COLO829 (cell line): ENCODE measurements around the gene MLPH.

Experiments used
- DNase-seq: peaks from one replicate; pipeline ENCODE4 v3.0.0; 2012; ENCODE audit warnings: low spot score

MLPH gene, protein sequence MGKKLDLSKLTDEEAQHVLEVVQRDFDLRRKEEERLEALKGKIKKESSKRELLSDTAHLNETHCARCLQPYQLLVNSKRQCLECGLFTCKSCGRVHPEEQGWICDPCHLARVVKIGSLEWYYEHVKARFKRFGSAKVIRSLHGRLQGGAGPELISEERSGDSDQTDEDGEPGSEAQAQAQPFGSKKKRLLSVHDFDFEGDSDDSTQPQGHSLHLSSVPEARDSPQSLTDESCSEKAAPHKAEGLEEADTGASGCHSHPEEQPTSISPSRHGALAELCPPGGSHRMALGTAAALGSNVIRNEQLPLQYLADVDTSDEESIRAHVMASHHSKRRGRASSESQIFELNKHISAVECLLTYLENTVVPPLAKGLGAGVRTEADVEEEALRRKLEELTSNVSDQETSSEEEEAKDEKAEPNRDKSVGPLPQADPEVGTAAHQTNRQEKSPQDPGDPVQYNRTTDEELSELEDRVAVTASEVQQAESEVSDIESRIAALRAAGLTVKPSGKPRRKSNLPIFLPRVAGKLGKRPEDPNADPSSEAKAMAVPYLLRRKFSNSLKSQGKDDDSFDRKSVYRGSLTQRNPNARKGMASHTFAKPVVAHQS

GRCh38 chr2:237486819-237487448 is at the start of gene MLPH:
MLPH (plus strand) TSS chr2:237487251; CDS start chr2:237493427, 6,176 bp downstream.
- no peak for DNase-seq

DNA sequence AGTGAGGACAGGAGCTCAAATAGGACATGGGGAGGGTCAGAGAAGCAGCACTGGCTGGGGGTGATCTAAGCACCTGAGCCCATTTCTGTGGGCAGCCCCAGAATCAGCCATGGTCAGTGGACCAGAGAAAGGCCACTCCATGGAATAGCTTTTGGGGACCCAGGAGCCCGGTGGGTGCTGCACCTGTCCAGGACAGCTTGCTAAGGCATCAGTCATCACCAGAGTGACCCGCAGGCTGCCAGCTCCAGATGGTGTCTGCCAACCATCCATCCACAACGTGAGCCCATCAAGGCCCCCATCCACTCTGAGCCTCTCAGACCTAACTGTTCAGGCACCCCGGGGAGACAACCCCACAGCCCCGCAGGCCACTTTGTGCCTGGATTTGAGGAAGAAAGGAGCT is 49.5 kb upstream of the MLPH start:
- DNase-seq = no peak

DNA sequence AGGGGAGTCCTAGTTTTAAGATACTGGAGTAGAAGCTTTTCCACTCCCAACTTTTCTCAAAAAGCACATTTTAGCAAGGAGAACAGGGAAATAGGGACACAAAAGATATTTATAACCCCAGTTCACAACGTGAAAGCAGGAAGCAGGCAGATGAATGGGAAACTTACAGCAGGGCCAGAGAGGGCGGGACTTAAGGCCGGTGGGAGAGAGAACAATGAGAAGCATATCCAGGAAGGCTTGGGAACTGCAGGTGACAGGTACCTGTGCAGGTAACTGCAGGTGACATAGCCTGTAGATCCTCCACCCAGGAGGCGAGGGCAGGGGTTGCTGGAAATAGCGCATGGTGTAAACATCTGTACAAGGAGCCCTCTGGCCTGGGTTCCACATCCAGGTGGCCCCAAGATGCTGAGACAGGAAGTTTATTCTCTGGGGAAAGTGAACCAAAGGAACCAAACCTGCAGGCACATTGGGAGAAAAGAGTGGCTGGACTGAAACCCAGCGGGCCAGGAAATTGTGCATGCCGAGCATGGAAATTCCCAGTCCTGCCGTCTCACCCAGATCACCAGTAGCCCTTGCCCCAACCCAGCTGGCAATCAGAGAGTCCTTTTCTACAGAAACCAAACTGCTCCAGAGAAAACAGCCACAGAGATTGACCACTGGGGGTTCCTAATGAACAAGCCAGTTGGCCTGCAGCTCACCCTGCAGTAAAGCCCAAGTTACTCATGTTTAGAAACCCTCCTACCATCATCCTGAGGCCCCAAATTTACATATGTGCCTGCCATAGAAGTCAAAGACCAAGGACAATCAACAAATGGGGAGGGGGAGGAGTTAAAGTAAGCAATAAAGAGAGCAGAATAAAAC is 48.7 kb upstream of the MLPH start:
- DNase-seq = no peak

- DNase-seq = no peak
These were observed 46.2 kb upstream of the MLPH start for GRCh38 chr2:237440819-237441281.

DNA sequence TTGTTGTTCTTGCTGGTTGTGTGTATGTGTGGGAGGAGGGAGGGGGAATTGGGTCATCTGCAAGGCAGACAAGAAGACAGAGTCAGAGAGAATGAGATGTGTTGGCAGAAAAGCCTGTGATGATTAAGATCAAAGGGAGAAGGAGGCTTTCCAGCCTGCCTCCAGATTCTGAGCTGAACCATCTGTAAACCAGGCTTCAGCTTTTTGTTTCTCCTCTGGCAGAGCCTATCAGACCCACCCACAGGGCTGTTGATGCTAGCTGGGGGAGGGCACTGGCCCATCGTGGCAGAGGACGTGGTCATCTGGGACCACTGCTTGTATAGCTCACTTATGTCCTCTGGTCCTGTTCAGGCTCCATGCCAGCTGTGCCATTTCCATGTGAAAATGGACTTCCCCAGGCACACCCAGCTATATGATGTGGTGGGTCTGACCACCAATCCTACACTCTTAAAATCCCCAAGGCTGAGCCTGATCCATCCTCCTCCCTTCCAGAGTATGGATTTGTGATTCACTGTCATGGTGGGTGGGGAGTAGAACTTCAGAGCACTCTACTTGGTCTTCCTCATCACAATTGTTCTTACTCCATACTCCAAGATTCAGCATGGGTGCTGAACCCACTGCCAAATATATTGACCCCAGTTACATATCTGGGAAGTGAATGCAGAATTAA is 45.3 kb upstream of the MLPH start:
- DNase-seq = no peak

DNA sequence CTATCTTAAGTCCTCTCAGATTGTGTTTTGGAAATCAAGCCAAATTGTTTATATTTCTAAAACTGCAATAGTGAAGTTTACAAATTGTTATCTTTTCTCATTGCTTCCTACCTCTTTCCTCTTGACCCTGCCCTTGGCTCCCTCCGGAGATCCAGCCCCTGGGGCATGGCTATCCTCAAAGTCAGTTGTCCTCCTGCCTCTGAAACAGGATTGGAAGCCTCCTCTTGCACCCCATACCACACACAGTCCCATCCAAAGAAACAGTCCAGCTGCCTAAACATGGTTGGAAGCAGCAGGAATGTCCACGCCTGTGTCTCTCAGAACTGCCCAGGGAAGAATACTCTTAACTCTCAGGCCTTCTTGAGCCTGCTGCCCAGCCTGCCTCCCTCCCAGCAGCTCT is 43.0 kb upstream of the MLPH start:
- no peak for DNase-seq

DNA sequence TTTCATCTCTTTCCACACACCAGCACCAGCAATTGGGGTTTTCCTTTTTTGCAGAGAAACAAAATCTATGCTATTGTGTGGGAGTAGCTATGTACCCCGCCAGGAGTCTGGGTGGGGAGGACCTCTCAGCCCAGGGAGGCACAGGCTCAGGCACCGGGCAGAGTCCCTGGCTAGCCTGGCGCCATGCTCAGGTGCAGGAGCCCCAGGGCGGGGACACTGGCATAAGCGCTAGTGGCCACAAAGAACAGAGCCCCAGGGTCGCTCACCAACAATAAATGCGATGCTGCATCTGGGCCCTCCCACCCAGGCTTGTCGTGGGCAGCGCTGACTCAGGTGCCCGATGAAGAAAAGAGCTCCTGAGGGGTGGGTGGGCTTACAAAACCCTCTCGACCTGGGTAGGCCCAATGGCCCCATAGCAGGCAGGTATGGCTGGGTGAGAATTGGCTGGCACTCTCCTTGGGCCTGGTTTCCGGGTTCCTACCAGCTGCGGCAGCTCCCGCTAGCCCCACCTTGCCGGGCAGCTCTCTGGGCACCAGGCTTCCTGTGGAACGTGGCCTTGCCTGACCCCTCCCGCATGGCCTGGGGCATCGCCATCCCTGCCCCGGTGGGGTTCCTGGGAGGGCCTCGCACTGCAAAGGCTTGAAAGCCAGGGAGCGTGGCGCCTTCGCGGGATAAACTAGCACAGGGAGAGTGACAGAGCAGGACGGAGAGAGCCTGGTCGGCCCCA is 41.3 kb upstream of the MLPH start:
- no peak for DNase-seq

GRCh38 chr2:237446338-237446665 is 40.7 kb upstream of the MLPH start:
- DNase-seq = no peak

GRCh38 chr2:237447496-237447895 is 39.6 kb upstream of the MLPH start:
- no peak for DNase-seq

DNA sequence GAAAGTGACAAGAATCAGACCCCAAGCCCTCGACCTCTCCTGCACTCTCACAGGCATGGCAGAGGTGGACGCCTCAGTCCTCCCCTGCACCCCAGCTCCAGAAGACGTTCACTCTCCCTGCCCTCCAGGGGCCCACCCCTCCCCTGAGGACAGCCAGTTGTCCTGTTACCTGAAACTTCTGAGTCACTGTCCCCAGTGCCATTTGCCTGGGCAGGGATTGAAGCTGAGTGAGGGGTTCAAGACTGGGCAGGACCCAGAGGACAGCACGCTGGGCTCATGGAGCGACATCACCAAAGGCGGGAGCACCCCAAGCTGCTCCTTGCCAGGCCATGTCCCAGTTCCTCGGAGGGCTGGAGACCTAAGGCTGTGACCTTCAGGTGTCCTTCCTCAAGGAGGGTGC is 38.9 kb upstream of the MLPH start:
- DNase-seq = no peak

DNA sequence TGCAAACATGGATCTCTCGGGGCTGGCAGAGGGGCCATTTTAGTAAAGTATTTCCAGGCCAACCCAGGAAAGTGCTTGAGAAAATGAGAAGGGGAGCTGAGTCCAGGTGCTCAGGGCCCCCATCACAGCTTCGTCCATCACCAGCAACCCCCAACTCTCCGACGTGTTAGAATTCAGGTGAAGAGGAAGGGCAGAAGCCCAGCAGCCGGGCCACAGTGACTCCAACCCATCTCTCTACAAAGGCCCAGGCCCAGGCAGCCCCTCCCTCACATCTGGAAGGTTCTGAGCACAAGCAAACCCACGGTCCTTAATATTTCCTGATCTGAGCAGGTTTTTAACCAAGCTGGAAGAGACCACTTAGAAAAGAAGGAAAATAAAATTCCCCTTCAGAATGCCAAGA is 38.4 kb upstream of the MLPH start:
- no peak for DNase-seq

DNA sequence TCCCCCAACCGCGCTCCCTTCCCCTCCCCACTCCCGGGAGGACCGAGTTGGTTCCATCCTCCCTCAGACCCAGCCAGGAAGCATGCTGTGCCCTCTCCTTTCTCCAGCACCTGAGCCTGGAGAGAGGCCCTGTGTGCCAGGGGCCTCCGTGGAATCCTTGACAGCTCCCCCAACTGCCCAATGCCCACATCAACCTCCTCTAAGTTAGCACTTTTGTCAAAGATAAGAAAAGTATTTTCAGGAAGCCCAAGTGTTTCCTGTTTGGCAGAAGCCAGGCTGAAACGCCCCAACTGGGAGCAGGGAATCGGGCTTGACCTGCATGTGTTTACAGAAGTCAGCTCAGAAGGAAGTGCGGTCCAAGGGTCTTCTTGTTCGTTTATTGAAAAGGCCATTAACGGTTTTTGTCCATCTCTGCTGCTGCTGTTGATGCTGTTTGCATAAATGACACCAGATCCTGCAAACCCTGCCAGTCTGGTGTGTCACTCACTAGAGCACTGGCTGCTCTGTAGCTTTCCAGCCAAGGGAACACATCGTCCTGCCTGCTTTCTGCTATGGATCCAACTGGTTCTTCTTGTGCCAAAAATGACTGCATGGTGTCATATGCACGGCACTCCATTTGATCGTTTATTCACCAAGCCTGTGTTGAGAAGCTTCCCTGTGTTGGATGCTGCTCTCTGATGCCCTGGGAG is 37.7 kb upstream of the MLPH start:
- no peak for DNase-seq

- no peak for DNase-seq
These were observed 36.9 kb upstream of the MLPH start for GRCh38 chr2:237450108-237450507.

GRCh38 chr2:237450583-237450982 is 36.5 kb upstream of the MLPH start:
- DNase-seq = no peak

GRCh38 chr2:237451643-237452469 is 35.2 kb upstream of the MLPH start:
- DNase-seq = no peak

GRCh38 chr2:237452861-237453260 is 34.2 kb upstream of the MLPH start:
- DNase-seq = no peak

GRCh38 chr2:237453671-237454070 is 33.4 kb upstream of the MLPH start:
- no peak for DNase-seq

DNA sequence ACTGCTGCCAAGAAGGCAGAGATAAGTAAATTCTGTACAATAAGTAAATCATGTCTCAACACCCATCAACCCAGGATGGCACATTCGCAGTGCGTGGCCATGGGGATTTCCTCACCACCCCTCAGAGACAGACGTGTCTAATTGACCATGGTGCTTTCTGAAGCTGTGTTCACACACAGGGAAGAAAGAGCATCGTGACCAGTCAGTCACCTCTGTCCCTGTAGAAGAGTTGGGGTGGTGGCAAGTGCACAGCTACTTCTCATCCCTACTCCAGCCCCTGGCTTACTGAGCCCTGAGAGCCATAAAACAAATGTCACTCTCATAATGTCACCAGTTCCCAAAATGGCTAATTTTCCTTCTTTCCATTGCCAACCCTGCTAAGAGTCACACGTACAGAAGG is 31.3 kb upstream of the MLPH start:
- no peak for DNase-seq

DNA sequence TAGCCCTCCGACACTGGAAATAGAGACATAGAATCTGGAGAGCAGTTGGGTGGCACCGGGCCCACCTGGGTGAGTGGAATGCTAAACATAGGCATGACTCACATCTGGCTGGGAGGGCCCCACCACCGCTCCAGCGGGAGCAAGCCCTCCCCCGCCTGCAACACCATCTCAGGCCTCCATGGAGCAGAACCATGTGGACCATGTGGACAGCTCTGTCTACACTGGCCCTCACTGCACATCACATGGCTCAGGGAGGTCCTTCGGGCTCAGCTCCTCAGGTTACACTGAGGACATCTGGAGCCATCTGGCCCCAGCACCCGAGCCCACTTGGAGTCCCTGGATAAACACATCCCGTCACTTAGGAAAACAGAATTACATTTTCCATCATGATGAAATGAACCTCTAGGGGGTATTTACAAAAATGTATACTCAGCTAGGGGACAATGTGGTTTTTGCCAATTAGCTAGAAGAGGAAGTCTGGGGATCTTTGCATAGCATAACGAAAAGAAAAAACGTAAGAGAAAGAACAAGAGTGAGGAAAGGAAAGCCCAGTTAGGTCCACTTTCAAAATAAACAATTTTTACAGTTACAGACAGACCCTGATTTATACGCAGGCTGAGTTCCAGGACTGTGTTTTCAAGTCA is 30.7 kb upstream of the MLPH start:
- DNase-seq = no peak
